DOHH2 (cell line): Measurements from ENCODE around the gene COX4I1.

Experiments used
- H3F3A ChIP-seq: fragments of 200-600 bp; sonication (generic), shearing (Covaris generic); 2 replicates; pipeline ENCODE4 v1.6.0; 2016; ENCODE audit warnings: antibody characterized with exemption, mild to moderate bottlenecking; ENCODE audit not compliant: control insufficient read depth, insufficient read depth
- H3K27ac ChIP-seq: fragments of 200-600 bp; sonication (generic); 2 replicates; pipeline ENCODE4 v1.5.1; 2014; ENCODE audit warnings: low read depth, mild to moderate bottlenecking, low read length, moderate library complexity
- H3K27me3 ChIP-seq: fragments of 200-600 bp; sonication (generic); 2 replicates; pipeline ENCODE4 v1.6.1; 2014; ENCODE audit warnings: mild to moderate bottlenecking, low read length, mixed read lengths; ENCODE audit not compliant: control insufficient read depth
- H3K36me3 ChIP-seq: fragments of 200-600 bp; sonication (generic); 2 replicates; pipeline ENCODE4 v1.6.1; 2014; ENCODE audit warnings: mild to moderate bottlenecking, low read length, moderate library complexity, mixed read lengths; ENCODE audit not compliant: control insufficient read depth
- H3K4me1 ChIP-seq: fragments of 200-600 bp; sonication (generic); 2 replicates; pipeline ENCODE4 v1.6.1; 2014; ENCODE audit warnings: mild to moderate bottlenecking, low read length, mixed read lengths; ENCODE audit not compliant: control insufficient read depth
- H3K4me2 ChIP-seq: fragments of 200-600 bp; sonication (generic); 2 replicates; pipeline ENCODE4 v1.6.0; 2014; ENCODE audit warnings: mild to moderate bottlenecking, low read length, moderate library complexity
- H3K4me3 ChIP-seq: fragments of 200-600 bp; sonication (generic); 2 replicates; pipeline ENCODE4 v1.5.1; 2014; ENCODE audit warnings: mild to moderate bottlenecking, low read length, mixed read lengths
- H3K79me2 ChIP-seq: fragments of 200-600 bp; sonication (generic); 2 replicates; pipeline ENCODE4 v1.6.1; 2014; ENCODE audit warnings: mild to moderate bottlenecking, low read length, mixed read lengths; ENCODE audit not compliant: control insufficient read depth
- H3K9me2 ChIP-seq: fragments of 200-600 bp; sonication (generic); replicated peaks from 2 replicates; pipeline ENCODE4 v1.6.1; 2014; ENCODE audit warnings: mild to moderate bottlenecking, low read length, mixed read lengths; ENCODE audit not compliant: control insufficient read depth
- H3K9me3 ChIP-seq: fragments of 200-600 bp; sonication (generic); 2 replicates; pipeline ENCODE4 v1.6.1; 2014; ENCODE audit warnings: antibody characterized with exemption, low read length, mixed read lengths; ENCODE audit not compliant: control insufficient read depth, insufficient read depth
- H4K20me1 ChIP-seq: fragments of 200-600 bp; sonication (generic); 2 replicates; pipeline ENCODE4 v1.6.0; 2014; ENCODE audit warnings: low read depth, mild to moderate bottlenecking, antibody characterized with exemption, low read length, moderate library complexity; ENCODE audit not compliant: control insufficient read depth, insufficient read depth
- CTCF ChIP-seq: fragments of 200-600 bp; sonication (generic); IDR thresholded peaks from one replicate; pipeline ENCODE4 v1.5.1; 2014; ENCODE audit warnings: antibody characterized with exemption, mild to moderate bottlenecking, low read depth, low read length; ENCODE audit not compliant: poor library complexity, severe bottlenecking
- EZH2phosphoT487 ChIP-seq: fragments of 200-600 bp; sonication (generic); IDR thresholded peaks from 2 replicates; pipeline ENCODE4 v1.6.1; 2017; ENCODE audit warnings: borderline replicate concordance, mild to moderate bottlenecking, antibody characterized with exemption, low read length, moderate library complexity, mixed read lengths

The COX4I1 gene

GRCh38 chr16:85821390-85822135, 22.1 kb downstream of the COX4I1 start:
- H3K79me2 ChIP-seq, result no peaks in the 10 kb centered on the region

DNA sequence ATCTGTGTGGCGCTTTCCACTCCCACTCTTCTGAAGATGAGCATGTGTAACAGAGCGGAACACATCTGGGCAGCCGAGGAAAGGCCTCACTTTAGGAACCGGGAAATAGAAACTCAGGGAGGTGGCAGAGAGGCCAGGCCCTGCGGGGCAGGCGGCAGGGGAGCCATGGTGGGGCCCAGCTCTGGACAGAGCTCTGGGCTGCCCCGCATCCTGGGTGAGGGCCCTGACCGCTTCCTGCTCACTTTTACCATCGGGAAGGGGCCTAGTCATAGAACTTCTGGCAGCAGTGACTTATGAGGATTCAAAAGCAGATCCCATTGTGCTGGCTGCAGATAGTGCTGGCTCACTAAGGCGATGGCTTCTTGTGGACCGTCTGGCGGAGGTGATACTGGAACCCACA, 22.6 kb downstream of the COX4I1 start:
- Histone ChIP-seq H3K9me2 (no peaks in the 10 kb centered on the region), H3K36me3 (no peaks in the 10 kb centered on the region), H3K4me1 (peaks cover 48% of the 10 kb centered on the region), H3F3A (peaks cover 4% of the 10 kb centered on the region; the same call in 1 of the 2 replicates), H3K79me2 (no peaks in the 10 kb centered on the region), H3K4me3 (peak overlapping the region; percentile 21), H3K9me3 (no peaks in the 10 kb centered on the region), H3K27ac (peak overlapping the region; percentile 27), H3K27me3 (no peaks in the 10 kb centered on the region), H4K20me1 (no peaks in the 10 kb centered on the region), H3K4me2 (peak overlapping the region; percentile 67)
- TF ChIP-seq CTCF (no peak), EZH2phosphoT487 (no peak)

More at GRCh38 chr16:85821390-85822135, 22.1 kb downstream of the COX4I1 start:
- H3K4me3 ChIP-seq, result peak overlapping the region; percentile 51
- H3K9me2 ChIP-seq, result no peaks in the 10 kb centered on the region
- H3K27me3 ChIP-seq, result no peaks in the 10 kb centered on the region
- peaks cover 42% of the 10 kb centered on the region for H3K4me1 ChIP-seq
- H3K9me3 ChIP-seq, result no peaks in the 10 kb centered on the region
- TF ChIP-seq CTCF (peak; percentile 99), EZH2phosphoT487 (no peak)
- H3K36me3 ChIP-seq, result no peaks in the 10 kb centered on the region
- H3K27ac ChIP-seq, result peak overlapping the region; percentile 27
- no peaks in the 10 kb centered on the region for H4K20me1 ChIP-seq
- H3K4me2 ChIP-seq, result peak overlapping the region; percentile 67
- H3F3A ChIP-seq, result peaks cover 4% of the 10 kb centered on the region; the same call in 1 of the 2 replicates

DNA sequence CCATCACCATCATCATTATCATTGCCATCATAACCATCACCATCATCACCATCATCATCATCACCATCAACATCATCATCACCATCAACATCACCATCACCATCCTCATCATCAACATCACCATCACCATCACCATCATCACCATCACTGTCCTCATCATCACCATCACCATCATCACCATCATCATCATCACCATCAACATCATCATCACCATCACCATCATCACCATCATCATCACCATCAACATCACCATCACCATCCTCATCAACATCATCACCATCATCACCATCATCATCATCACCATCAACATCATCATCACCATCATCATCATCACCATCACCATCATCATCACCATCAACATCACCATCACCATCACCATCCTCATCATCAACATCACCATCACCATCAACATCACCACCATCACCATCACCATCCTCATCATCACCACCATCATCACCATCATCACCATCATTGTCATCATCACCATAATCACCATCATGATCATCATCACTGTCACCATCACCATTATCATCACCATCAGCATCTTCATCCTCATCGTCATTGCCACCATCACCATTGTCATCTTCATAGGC, 23.9 kb downstream of the COX4I1 start:
- Histone ChIP-seq H3K36me3 (no peaks in the 10 kb centered on the region), H3K27me3 (no peaks in the 10 kb centered on the region), H3K9me3 (no peaks in the 10 kb centered on the region)

More for the DNA sequence above, 23.9 kb downstream of the COX4I1 start:
- H4K20me1 ChIP-seq, result no peaks in the 10 kb centered on the region
- H3K79me2 ChIP-seq, result no peaks in the 10 kb centered on the region
- peaks cover 58% of the 10 kb centered on the region for H3K4me1 ChIP-seq
- H3F3A ChIP-seq, result peaks cover 13% of the 10 kb centered on the region
- no peak overlapping the region for H3K27ac ChIP-seq
- TF ChIP-seq CTCF (no peak), EZH2phosphoT487 (no peak)
- no peaks in the 10 kb centered on the region for H3K9me2 ChIP-seq
- no peak overlapping the region for H3K4me3 ChIP-seq
- no peak overlapping the region for H3K4me2 ChIP-seq
